ENCODE measurements around the gene KCNN1. TPM values are rescaled to one million over a fixed set of nuclear protein-coding genes. Genes with fewer than 3 reads are reported as not detected.

The KCNN1 gene
- total and polyA plus RNA-seq, 2 of the 13 experiments (the other 11 are each of a cell fraction or from before 2014, with no cell fraction given): 0.04 TPM; not detected in 1

DNA sequence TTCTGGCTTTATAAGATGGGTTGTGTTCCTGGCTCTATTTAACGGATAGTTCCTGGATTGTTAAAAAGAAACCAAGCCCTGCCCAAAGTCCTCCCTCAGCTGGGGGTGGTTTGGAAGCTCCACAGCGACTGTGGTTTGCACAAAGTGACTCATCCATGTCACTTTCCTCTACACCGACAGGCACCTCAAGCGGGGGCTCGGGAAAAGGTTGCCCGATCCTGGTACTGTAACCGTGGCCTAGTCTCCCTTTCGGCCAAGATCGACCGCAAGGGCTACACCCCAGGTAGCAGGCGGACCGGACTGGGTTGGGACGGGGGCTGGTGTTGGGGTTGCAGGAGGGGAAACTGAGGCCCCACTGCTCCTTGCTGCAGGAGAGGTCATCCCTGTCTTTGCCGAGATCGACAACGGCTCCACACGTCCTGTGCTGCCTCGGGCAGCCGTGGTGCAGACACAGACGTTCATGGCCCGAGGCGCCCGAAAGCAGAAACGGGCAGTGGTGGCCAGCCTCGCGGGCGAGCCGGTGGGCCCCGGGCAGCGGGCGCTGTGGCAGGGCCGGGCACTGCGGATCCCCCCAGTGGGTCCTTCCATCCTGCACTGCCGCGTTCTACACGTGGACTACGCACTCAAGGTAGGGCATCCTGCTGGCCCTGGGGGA is 42.6 kb downstream of the KCNN1 start (continued):
- TF ChIP-seq, protein P1, sequence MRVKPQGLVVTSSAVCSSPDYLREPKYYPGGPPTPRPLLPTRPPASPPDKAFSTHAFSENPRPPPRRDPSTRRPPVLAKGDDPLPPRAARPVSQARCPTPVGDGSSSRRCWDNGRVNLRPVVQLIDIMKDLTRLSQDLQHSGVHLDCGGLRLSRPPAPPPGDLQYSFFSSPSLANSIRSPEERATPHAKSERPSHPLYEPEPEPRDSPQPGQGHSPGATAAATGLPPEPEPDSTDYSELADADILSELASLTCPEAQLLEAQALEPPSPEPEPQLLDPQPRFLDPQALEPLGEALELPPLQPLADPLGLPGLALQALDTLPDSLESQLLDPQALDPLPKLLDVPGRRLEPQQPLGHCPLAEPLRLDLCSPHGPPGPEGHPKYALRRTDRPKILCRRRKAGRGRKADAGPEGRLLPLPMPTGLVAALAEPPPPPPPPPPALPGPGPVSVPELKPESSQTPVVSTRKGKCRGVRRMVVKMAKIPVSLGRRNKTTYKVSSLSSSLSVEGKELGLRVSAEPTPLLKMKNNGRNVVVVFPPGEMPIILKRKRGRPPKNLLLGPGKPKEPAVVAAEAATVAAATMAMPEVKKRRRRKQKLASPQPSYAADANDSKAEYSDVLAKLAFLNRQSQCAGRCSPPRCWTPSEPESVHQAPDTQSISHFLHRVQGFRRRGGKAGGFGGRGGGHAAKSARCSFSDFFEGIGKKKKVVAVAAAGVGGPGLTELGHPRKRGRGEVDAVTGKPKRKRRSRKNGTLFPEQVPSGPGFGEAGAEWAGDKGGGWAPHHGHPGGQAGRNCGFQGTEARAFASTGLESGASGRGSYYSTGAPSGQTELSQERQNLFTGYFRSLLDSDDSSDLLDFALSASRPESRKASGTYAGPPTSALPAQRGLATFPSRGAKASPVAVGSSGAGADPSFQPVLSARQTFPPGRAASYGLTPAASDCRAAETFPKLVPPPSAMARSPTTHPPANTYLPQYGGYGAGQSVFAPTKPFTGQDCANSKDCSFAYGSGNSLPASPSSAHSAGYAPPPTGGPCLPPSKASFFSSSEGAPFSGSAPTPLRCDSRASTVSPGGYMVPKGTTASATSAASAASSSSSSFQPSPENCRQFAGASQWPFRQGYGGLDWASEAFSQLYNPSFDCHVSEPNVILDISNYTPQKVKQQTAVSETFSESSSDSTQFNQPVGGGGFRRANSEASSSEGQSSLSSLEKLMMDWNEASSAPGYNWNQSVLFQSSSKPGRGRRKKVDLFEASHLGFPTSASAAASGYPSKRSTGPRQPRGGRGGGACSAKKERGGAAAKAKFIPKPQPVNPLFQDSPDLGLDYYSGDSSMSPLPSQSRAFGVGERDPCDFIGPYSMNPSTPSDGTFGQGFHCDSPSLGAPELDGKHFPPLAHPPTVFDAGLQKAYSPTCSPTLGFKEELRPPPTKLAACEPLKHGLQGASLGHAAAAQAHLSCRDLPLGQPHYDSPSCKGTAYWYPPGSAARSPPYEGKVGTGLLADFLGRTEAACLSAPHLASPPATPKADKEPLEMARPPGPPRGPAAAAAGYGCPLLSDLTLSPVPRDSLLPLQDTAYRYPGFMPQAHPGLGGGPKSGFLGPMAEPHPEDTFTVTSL (CRISPR knock-in tag; IDR thresholded peaks at IDR 0.05; ENCODE audit: borderline replicate concordance): no peak
- TF ChIP-seq SAP130 (CRISPR knock-in tag; IDR thresholded peaks at IDR 0.05; ENCODE audit: low read depth) (peak; percentile 52; the same call in 1 of the 2 replicates), NFE2L2 (IDR thresholded peaks at IDR 0.05; ENCODE audit: low read length) (no peak), JDP2 (CRISPR knock-in tag; IDR thresholded peaks at IDR 0.05; ENCODE audit: borderline replicate concordance) (no peak), CREB1 (IDR thresholded peaks at IDR 0.05) (no peak), CREB1 (CRISPR knock-in tag; IDR thresholded peaks at IDR 0.05) (no peak), ARNT (IDR thresholded peaks at IDR 0.05) (no peak), HMGA1 (CRISPR knock-in tag; conservative IDR thresholded peaks at IDR 0.05) (no peak), ELF3 (CRISPR knock-in tag; IDR thresholded peaks at IDR 0.05) (0 out of 2 replicates have a peak, but pooled peaks have one; percentile 23), ZBTB42 (CRISPR knock-in tag; IDR thresholded peaks at IDR 0.05) (no peak), GABPB1 (CRISPR knock-in tag; IDR thresholded peaks at IDR 0.05) (no peak), MEIS1 (CRISPR knock-in tag; IDR thresholded peaks at IDR 0.05; ENCODE audit: borderline replicate concordance) (no peak), ZNF3 (CRISPR knock-in tag; IDR thresholded peaks at IDR 0.05) (no peak), RFXAP (CRISPR knock-in tag; IDR thresholded peaks at IDR 0.05; ENCODE audit: borderline replicate concordance) (no peak), MAFK (conservative IDR thresholded peaks at IDR 0.05 in 1 of 2, IDR thresholded peaks at IDR 0.05 in 1 of 2; ENCODE audit: low read length in 2 of 2) (no peak)
- TF ChIP-seq, protein P2, sequence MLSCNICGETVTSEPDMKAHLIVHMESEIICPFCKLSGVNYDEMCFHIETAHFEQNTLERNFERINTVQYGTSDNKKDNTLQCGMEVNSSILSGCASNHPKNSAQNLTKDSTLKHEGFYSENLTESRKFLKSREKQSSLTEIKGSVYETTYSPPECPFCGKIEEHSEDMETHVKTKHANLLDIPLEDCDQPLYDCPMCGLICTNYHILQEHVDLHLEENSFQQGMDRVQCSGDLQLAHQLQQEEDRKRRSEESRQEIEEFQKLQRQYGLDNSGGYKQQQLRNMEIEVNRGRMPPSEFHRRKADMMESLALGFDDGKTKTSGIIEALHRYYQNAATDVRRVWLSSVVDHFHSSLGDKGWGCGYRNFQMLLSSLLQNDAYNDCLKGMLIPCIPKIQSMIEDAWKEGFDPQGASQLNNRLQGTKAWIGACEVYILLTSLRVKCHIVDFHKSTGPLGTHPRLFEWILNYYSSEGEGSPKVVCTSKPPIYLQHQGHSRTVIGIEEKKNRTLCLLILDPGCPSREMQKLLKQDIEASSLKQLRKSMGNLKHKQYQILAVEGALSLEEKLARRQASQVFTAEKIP (CRISPR knock-in tag; IDR thresholded peaks at IDR 0.05; ENCODE audit: borderline replicate concordance): no peak
- TF ChIP-seq, protein P3, sequence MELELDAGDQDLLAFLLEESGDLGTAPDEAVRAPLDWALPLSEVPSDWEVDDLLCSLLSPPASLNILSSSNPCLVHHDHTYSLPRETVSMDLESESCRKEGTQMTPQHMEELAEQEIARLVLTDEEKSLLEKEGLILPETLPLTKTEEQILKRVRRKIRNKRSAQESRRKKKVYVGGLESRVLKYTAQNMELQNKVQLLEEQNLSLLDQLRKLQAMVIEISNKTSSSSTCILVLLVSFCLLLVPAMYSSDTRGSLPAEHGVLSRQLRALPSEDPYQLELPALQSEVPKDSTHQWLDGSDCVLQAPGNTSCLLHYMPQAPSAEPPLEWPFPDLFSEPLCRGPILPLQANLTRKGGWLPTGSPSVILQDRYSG (CRISPR knock-in tag; IDR thresholded peaks at IDR 0.05): no peak
- TF ChIP-seq, protein P4, sequence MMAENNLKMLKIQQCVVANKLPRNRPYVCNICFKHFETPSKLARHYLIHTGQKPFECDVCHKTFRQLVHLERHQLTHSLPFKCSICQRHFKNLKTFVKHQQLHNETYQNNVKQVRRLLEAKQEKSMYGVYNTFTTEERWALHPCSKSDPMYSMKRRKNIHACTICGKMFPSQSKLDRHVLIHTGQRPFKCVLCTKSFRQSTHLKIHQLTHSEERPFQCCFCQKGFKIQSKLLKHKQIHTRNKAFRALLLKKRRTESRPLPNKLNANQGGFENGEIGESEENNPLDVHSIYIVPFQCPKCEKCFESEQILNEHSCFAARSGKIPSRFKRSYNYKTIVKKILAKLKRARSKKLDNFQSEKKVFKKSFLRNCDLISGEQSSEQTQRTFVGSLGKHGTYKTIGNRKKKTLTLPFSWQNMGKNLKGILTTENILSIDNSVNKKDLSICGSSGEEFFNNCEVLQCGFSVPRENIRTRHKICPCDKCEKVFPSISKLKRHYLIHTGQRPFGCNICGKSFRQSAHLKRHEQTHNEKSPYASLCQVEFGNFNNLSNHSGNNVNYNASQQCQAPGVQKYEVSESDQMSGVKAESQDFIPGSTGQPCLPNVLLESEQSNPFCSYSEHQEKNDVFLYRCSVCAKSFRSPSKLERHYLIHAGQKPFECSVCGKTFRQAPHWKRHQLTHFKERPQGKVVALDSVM (CRISPR knock-in tag; IDR thresholded peaks at IDR 0.05): no peak
- TF ChIP-seq, protein P5, sequence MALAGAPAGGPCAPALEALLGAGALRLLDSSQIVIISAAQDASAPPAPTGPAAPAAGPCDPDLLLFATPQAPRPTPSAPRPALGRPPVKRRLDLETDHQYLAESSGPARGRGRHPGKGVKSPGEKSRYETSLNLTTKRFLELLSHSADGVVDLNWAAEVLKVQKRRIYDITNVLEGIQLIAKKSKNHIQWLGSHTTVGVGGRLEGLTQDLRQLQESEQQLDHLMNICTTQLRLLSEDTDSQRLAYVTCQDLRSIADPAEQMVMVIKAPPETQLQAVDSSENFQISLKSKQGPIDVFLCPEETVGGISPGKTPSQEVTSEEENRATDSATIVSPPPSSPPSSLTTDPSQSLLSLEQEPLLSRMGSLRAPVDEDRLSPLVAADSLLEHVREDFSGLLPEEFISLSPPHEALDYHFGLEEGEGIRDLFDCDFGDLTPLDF (CRISPR knock-in tag; IDR thresholded peaks at IDR 0.05): no peak
